NB4 (cell line): ENCODE measurements around the gene RALB.

Source experiments
- CTCF ChIP-seq: IDR thresholded peaks from one replicate; pipeline ENCODE4 v1.5.1; 2012; ENCODE audit warnings: low read depth, low read length
- MAX ChIP-seq: IDR thresholded peaks from 2 replicates; pipeline ENCODE4 v1.6.1; 2011; ENCODE audit warnings: low read depth, low read length
- MYC ChIP-seq: IDR thresholded peaks from 2 replicates; pipeline ENCODE4 v1.6.1; 2011; ENCODE audit warnings: low read depth, low read length
- POLR2A ChIP-seq: IDR thresholded peaks from 2 replicates; pipeline ENCODE4 v1.6.1; 2011; ENCODE audit warnings: mild to moderate bottlenecking; ENCODE audit not compliant: insufficient read length; ENCODE audit errors: extremely low read depth

GRCh38 chr2:120236316-120236715, 16.3 kb upstream of the RALB start:
- TF ChIP-seq MAX (no peak), CTCF (no peak), POLR2A (no peak), MYC (no peak)
